Stomach (tissue), 9 donors: ENCODE measurements around the gene POLR3E. TPM values are rescaled to one million over a fixed set of nuclear protein-coding genes. Genes with fewer than 3 reads are reported as not detected.
"Not testable (repeated sequence)": the region's sequence is repeated elsewhere in the genome, so short reads cannot be mapped to it uniquely, and the experiment has no call there.

ENCODE experiments used
- DNase-seq, 2 donors: peaks; one replicate each; pipeline versions ENCODE4 v3.0.0 to v3.0.0-alpha.2; 2013 to 2019
- H3K27ac ChIP-seq, 5 donors: fragments of 200-600 bp in 4 of 5; sonication (generic) in 4 of 5; one replicate each; pipeline ENCODE4 v1.5.1; 2013 to 2019; ENCODE audit warnings: mild to moderate bottlenecking in 1 of 5, moderate library complexity in 1 of 5
- H3K27me3 ChIP-seq, 3 donors: fragments of 200-600 bp; sonication (generic); one replicate each; pipeline ENCODE4 v1.5.1; 2017 to 2019; ENCODE audit warnings: mixed run types in 1 of 3
- H3K36me3 ChIP-seq, 4 donors: fragments of 200-600 bp; sonication (generic); 1 replicate in 3 of 4; 2 replicates in 1 of 4; pipeline ENCODE4 v1.5.1; 2016 to 2019
- H3K4me1 ChIP-seq, 4 donors: fragments of 200-600 bp; sonication (generic); one replicate each; pipeline ENCODE4 v1.5.1; 2016 to 2019
- H3K4me3 ChIP-seq, 4 donors: fragments of 200-600 bp; sonication (generic) in 3 of 4; one replicate each; pipeline ENCODE4 v1.5.1; 2016 to 2019; ENCODE audit warnings: mild to moderate bottlenecking in 1 of 4
- H3K9me3 ChIP-seq, 4 donors: fragments of 200-600 bp; sonication (generic); one replicate each; pipeline ENCODE4 v1.5.1; 2016 to 2019
- EP300 ChIP-seq: sonication (generic); formaldehyde crosslinking; IDR thresholded peaks from one replicate; pipeline ENCODE4 v1.6.1; 2017; ENCODE audit warnings: antibody characterized with exemption
- POLR2A ChIP-seq, 4 donors: fragments of 450-650 bp; IDR thresholded peaks; one replicate each; pipeline ENCODE4 v1.6.1; 2016; ENCODE audit warnings: antibody characterized with exemption in 4 of 4, control low read depth in 2 of 4, mild to moderate bottlenecking in 1 of 4, moderate library complexity in 1 of 4
- POLR2AphosphoS5 ChIP-seq, 3 donors: sonication (generic); formaldehyde crosslinking; IDR thresholded peaks; one replicate each; pipeline ENCODE4 v1.6.1; 2016; ENCODE audit warnings: antibody characterized with exemption in 3 of 3
- WGBS, 5 donors: extraction: QIAGEN DNeasy Blood & Tissue Kit in 3 of 5; methylation state at CpG; one replicate each; pipeline versions ENCODE4 v1.1.5 to v1.1.7; 2013 to 2018; 5-methylcytosine and 5-hydroxymethylcytosine counted together
- intact Hi-C: fragments of 100-400 bp; cut with DNase I; formaldehyde crosslinking; loops from one replicate; pipeline ENCODE4 v1.15.1; 2023; ENCODE audit warnings: low total_unique reads
- polyA plus RNA-seq, 3 donors: library from polyadenylated mRNA; stranded (reverse); fragments of 200-250 nt; gene quantifications; one replicate each; pipeline ENCODE4 v1.2.3, GENCODE V29; 2013
- total RNA-seq, 5 donors: library from RNA; depleted of rRNA; stranded (reverse); fragments of >200 nt; gene quantifications; one replicate each; pipeline versions ENCODE4 v1.1.0 to v1.2.3, GENCODE V29; 2014 to 2016
- TF ChIP-seq, protein P1 (sequence below), 7 experiments: fragments of 450-650 bp in 4 of 7; fragments of 200-600 bp in 3 of 7; sonication (generic) in 3 of 7; IDR thresholded peaks; one replicate each; pipeline ENCODE4 v1.5.1; 2016 to 2019; ENCODE audit warnings: antibody characterized with exemption in 7 of 7, control low read depth in 2 of 7, mild to moderate bottlenecking in 1 of 7
- donor health status: healthy with polysubstance abuse.
- donor health status: Bipolar disorder and iron deficiency.
- donor health status: healthy.

The POLR3E gene
- total and polyA plus RNA-seq, 8 donors, result 13.1 to 99.1 (median 51.9) TPM

DNA sequence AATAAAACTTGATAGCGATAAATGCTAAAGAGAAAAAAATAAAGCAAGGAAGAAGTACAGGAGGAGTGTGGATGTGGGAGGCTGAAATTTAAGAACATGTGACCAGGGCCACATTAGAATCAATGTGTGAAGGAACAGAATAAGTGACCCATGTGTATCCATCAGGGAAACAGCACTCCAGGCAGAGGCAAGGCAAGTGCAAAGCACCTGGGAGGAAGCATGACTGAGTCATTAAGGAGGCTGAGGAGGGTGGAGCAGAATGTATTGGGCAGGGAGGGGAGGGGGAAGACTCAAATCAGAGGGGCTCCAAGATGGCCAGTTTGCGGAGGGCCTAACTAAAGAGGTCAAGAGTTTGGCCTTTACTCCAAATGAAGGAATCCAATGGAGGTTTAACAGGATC, 69.2 kb downstream of the POLR3E start:
- no peak for DNase-seq
- intact Hi-C loops, result no loop called here
- Histone ChIP-seq H3K36me3 (peaks cover 15 to 33% (median 30%) of the 10 kb centered on the region in 4 donors), H3K4me1 (peaks cover 29 to 65% (median 43%) of the 10 kb centered on the region in 4 donors), H3K27ac (peak overlapping the region in 1 of 5 donors; percentile 32), H3K4me3 (no peak overlapping the region), H3K9me3 (no peaks in the 10 kb centered on the region), H3K27me3 (no peaks in the 10 kb centered on the region)
- 95 to 100% (median 99%) methylated on average over 2 of the region's 2 CpGs for WGBS, 5 donors
- TF ChIP-seq POLR2AphosphoS5 (IDR thresholded peaks at IDR 0.05), result no peak
- TF ChIP-seq, protein P1, sequence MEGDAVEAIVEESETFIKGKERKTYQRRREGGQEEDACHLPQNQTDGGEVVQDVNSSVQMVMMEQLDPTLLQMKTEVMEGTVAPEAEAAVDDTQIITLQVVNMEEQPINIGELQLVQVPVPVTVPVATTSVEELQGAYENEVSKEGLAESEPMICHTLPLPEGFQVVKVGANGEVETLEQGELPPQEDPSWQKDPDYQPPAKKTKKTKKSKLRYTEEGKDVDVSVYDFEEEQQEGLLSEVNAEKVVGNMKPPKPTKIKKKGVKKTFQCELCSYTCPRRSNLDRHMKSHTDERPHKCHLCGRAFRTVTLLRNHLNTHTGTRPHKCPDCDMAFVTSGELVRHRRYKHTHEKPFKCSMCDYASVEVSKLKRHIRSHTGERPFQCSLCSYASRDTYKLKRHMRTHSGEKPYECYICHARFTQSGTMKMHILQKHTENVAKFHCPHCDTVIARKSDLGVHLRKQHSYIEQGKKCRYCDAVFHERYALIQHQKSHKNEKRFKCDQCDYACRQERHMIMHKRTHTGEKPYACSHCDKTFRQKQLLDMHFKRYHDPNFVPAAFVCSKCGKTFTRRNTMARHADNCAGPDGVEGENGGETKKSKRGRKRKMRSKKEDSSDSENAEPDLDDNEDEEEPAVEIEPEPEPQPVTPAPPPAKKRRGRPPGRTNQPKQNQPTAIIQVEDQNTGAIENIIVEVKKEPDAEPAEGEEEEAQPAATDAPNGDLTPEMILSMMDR (IDR thresholded peaks at IDR 0.05), result no peak
- no peak for TF ChIP-seq EP300
- TF ChIP-seq POLR2A (IDR thresholded peaks at IDR 0.05), result no peak

GRCh38 chr16:22366889-22367288, 69.7 kb downstream of the POLR3E start:
- Histone ChIP-seq H3K9me3 (no peaks in the 10 kb centered on the region), H3K4me1 (peaks cover 32 to 68% (median 48%) of the 10 kb centered on the region in 4 donors), H3K4me3 (no peak overlapping the region), H3K36me3 (peaks cover 15 to 33% (median 29%) of the 10 kb centered on the region in 4 donors), H3K27me3 (no peaks in the 10 kb centered on the region), H3K27ac (peak overlapping the region in 2 of 5 donors; percentile 5 to 32)
- DNase-seq, result no peak
- 91 to 97% (median 92%) methylated on average over 3 of the region's 3 CpGs for WGBS, 5 donors
- intact Hi-C loops, result no loop called here
- no peak for TF ChIP-seq EP300
- TF ChIP-seq, protein P1 (IDR thresholded peaks at IDR 0.05), result no peak
- TF ChIP-seq POLR2AphosphoS5 (IDR thresholded peaks at IDR 0.05), result no peak
- TF ChIP-seq POLR2A (IDR thresholded peaks at IDR 0.05), result no peak

DNA sequence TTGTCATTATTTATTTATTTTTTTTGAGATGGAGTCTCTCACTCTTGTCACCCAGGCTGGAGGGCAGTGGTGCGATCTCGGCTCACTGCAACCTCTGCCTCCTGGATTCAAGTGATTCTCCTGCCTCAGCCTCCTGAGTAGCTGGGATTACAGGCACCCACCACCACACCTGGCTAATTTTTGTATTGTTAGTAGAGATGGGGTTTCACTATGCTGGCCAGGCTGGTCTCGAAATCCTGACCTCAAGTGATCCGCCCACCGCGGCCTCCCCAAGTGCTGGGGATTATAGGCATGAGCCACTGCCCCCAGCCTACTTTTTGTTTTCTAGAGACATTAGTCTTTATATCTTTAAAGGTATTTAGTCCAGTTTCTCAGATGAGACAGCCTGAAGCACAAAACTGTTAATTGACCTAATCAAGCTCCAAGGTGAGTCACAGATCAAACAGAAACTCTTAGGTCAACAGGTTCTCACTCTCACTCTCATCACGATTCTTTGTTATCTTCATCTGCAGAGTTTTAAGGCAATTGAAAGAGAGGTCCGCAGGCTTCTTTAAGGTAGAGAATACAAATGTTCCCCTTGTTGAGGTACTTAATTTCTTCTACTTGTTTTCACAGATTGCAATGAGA, 71.1 kb downstream of the POLR3E start:
- H3K4me3 ChIP-seq, H3K27me3 ChIP-seq, intact Hi-C loops, H3K9me3 ChIP-seq: not testable (repeated sequence)
- peaks cover 39 to 82% (median 61%) of the 10 kb centered on the region in 4 donors for H3K4me1 ChIP-seq
- H3K36me3 ChIP-seq, result peaks cover 15 to 18% (median 17%) of the 10 kb centered on the region in 4 donors
- WGBS, 5 donors, result 75 to 87% (median 85%) methylated on average over 8 of the region's 8 CpGs
- H3K27ac ChIP-seq, result peak overlapping the region in 4 of 5 donors; percentile 78 to 96 (median 93)
- peak in 1 of 2 donors; percentile 53 for DNase-seq

GRCh38 chr16:22369221-22369811, 72.1 kb downstream of the POLR3E start:
- intact Hi-C loops, result no loop called here
- H3K27me3 ChIP-seq, result no peaks in the 10 kb centered on the region
- H3K9me3 ChIP-seq, result no peaks in the 10 kb centered on the region
- no peak overlapping the region for H3K4me3 ChIP-seq
- peak overlapping the region in 4 of 5 donors; percentile 78 to 96 (median 93) for H3K27ac ChIP-seq
- 31 to 36% (median 34%) methylated on average over 3 of the region's 3 CpGs for WGBS, 5 donors
- peaks cover 39 to 85% (median 66%) of the 10 kb centered on the region in 4 donors for H3K4me1 ChIP-seq
- DNase-seq, result peak in 1 of 2 donors; percentile 78
- TF ChIP-seq POLR2A (IDR thresholded peaks at IDR 0.05), result no peak
- peak in 1 of 3 donors; percentile 17 for TF ChIP-seq POLR2AphosphoS5 (IDR thresholded peaks at IDR 0.05)
- H3K36me3 ChIP-seq, result peaks cover 7 to 8% (median 7%) of the 10 kb centered on the region in 4 donors

DNA sequence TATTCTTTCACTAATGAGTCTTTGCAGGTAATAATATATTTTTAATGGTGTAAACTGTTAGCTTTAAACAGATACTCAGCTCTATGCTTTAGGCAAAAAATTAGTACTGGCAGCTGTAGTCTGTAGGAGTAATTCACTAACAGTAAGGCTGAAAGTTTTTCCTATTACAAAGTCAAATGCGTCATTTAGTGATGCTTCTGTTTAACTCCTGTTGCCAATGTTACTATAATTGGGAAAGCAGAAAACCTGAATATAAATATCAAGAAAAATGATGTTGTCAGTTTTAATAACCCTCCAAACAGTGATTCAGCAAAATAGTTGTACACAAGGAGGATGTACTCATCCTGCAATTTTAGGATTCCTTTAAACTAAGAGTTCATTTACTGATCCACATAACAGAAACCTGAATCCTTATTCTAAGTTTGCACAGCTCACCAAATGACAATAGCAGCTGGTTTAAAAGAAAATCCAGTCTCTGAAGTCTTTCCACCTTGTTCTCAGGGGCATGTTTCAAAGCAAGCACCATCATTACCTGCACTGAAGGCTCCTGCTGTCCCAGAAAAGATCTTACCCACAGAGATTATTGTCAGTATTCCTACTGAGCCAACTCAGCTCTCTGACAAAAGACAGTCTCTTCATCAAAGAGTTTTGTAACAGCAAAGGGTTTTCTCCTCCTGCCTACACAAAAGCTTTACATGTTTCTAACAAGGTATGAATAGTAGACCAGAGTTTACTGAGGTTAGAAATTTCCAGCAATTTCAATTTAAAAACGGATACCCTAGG, 73.0 kb downstream of the POLR3E start:
- Histone ChIP-seq H3K36me3 (no peaks in the 10 kb centered on the region), H3K27me3 (no peaks in the 10 kb centered on the region), H3K4me1 (peaks cover 39 to 86% (median 69%) of the 10 kb centered on the region in 4 donors), H3K27ac (peak overlapping the region in 4 of 5 donors; percentile 78 to 96 (median 93)), H3K4me3 (no peak overlapping the region), H3K9me3 (no peaks in the 10 kb centered on the region)
- intact Hi-C loops, result no loop called here
- WGBS, 5 donors, result 57 to 77% (median 68%) methylated on average over 2 of the region's 2 CpGs
- TF ChIP-seq POLR2AphosphoS5 (IDR thresholded peaks at IDR 0.05) (peak in 2 of 3 donors; percentile 53 to 62), EP300 (no peak)
- TF ChIP-seq, protein P1 (IDR thresholded peaks at IDR 0.05), result no peak
- peak in 1 of 2 donors; percentile 50 for DNase-seq
